Measurements from ENCODE around the gene ENOX1. TPM values are rescaled to one million over a fixed set of nuclear protein-coding genes. Genes with fewer than 3 reads are reported as not detected.

ENOX1 gene
- total RNA-seq, 1 donor from 2014 or later, result 1.1 TPM

GRCh38 chr13:43569658-43570057 lies 217.1 kb downstream of the ENOX1 start:
- no peak overlapping the region for H2AFZ ChIP-seq (replicated peaks)
- H3K27me3 Mint-ChIP-seq (ENCODE audit: insufficient read depth, low read depth), result peaks cover 2% of the 10 kb centered on the region
- TF ChIP-seq EZH2 (IDR thresholded peaks at IDR 0.05) (no peak), EZH2phosphoT487 (IDR thresholded peaks at IDR 0.05) (no peak), CTCF (IDR thresholded peaks at IDR 0.05) (no peak)
- no peak overlapping the region for H3K4me2 ChIP-seq
- no peak overlapping the region for H3K27ac ChIP-seq
- H3K9ac ChIP-seq, result no peak overlapping the region
- H3K4me1 ChIP-seq, result peaks cover 6% of the 10 kb centered on the region
- no peaks in the 10 kb centered on the region for H4K20me1 ChIP-seq (ENCODE audit: low read depth)
- no peaks in the 10 kb centered on the region for H3K36me3 ChIP-seq
- H3K79me2 ChIP-seq (ENCODE audit: low read depth), result no peaks in the 10 kb centered on the region
- no peaks in the 10 kb centered on the region for H3K9me3 Mint-ChIP-seq
- H3K4me1 Mint-ChIP-seq, result peaks cover 37% of the 10 kb centered on the region
- no peak overlapping the region for H3K4me3 Mint-ChIP-seq
- H3F3A ChIP-seq (ENCODE audit: low read depth), result no peaks in the 10 kb centered on the region
- no peak overlapping the region for H3K27ac Mint-ChIP-seq
- no peaks in the 10 kb centered on the region for H3K9me3 ChIP-seq (ENCODE audit: low read depth)
- DNase-seq (ENCODE audit: low spot score), result no peak
- no peaks in the 10 kb centered on the region for H3K27me3 ChIP-seq
- H3K36me3 Mint-ChIP-seq, result no peaks in the 10 kb centered on the region
- no peak overlapping the region for H3K4me3 ChIP-seq

- no peak overlapping the region for H3K9ac ChIP-seq
- H3K9me3 Mint-ChIP-seq, result no peaks in the 10 kb centered on the region
- no peak overlapping the region for H3K4me3 ChIP-seq
- no peak overlapping the region for H2AFZ ChIP-seq (replicated peaks)
- H3K27me3 ChIP-seq, result no peaks in the 10 kb centered on the region
- no peak overlapping the region for H3K27ac ChIP-seq
- H3K9me3 ChIP-seq (ENCODE audit: low read depth), result no peaks in the 10 kb centered on the region
- H3K36me3 Mint-ChIP-seq, result no peaks in the 10 kb centered on the region
- H4K20me1 ChIP-seq (ENCODE audit: low read depth), result no peaks in the 10 kb centered on the region
- peaks cover 2% of the 10 kb centered on the region for H3K27me3 Mint-ChIP-seq (ENCODE audit: insufficient read depth, low read depth)
- peaks cover 5% of the 10 kb centered on the region for H3K4me1 ChIP-seq
- H3K4me2 ChIP-seq, result no peak overlapping the region
- H3K4me1 Mint-ChIP-seq, result peaks cover 19% of the 10 kb centered on the region
- H3F3A ChIP-seq (ENCODE audit: low read depth), result no peaks in the 10 kb centered on the region
- no peaks in the 10 kb centered on the region for H3K36me3 ChIP-seq
- TF ChIP-seq CTCF (IDR thresholded peaks at IDR 0.05) (no peak), EZH2 (IDR thresholded peaks at IDR 0.05) (no peak), EZH2phosphoT487 (IDR thresholded peaks at IDR 0.05) (no peak)
- no peak overlapping the region for H3K27ac Mint-ChIP-seq
- DNase-seq (ENCODE audit: low spot score), result no peak
- no peaks in the 10 kb centered on the region for H3K79me2 ChIP-seq (ENCODE audit: low read depth)
- H3K4me3 Mint-ChIP-seq, result no peak overlapping the region
These were observed 219.2 kb downstream of the ENOX1 start for GRCh38 chr13:43567608-43568007.

GRCh38 chr13:43564952-43565351 lies 221.8 kb downstream of the ENOX1 start:
- H3K27me3 ChIP-seq, result no peaks in the 10 kb centered on the region
- Mint-ChIP-seq H3K27ac (no peak overlapping the region), H3K36me3 (no peaks in the 10 kb centered on the region), H3K9me3 (no peaks in the 10 kb centered on the region), H3K4me1 (peaks cover 11% of the 10 kb centered on the region), H3K4me3 (no peak overlapping the region), H3K27me3 (ENCODE audit: insufficient read depth, low read depth) (no peaks in the 10 kb centered on the region)
- no peaks in the 10 kb centered on the region for H3F3A ChIP-seq (ENCODE audit: low read depth)
- H3K4me2 ChIP-seq, result no peak overlapping the region
- H3K36me3 ChIP-seq, result no peaks in the 10 kb centered on the region
- no peak overlapping the region for H3K9ac ChIP-seq
- TF ChIP-seq CTCF (IDR thresholded peaks at IDR 0.05) (no peak), EZH2 (IDR thresholded peaks at IDR 0.05) (no peak), EZH2phosphoT487 (IDR thresholded peaks at IDR 0.05) (no peak)
- DNase-seq (ENCODE audit: low spot score), result no peak
- H3K27ac ChIP-seq, result no peak overlapping the region
- no peaks in the 10 kb centered on the region for H4K20me1 ChIP-seq (ENCODE audit: low read depth)
- no peak overlapping the region for H2AFZ ChIP-seq (replicated peaks)
- H3K9me3 ChIP-seq (ENCODE audit: low read depth), result no peaks in the 10 kb centered on the region
- no peaks in the 10 kb centered on the region for H3K4me1 ChIP-seq
- H3K4me3 ChIP-seq, result no peak overlapping the region
- no peaks in the 10 kb centered on the region for H3K79me2 ChIP-seq (ENCODE audit: low read depth)
